Measurements from ENCODE around the gene GPRC5B.

Gene GPRC5B

DNA sequence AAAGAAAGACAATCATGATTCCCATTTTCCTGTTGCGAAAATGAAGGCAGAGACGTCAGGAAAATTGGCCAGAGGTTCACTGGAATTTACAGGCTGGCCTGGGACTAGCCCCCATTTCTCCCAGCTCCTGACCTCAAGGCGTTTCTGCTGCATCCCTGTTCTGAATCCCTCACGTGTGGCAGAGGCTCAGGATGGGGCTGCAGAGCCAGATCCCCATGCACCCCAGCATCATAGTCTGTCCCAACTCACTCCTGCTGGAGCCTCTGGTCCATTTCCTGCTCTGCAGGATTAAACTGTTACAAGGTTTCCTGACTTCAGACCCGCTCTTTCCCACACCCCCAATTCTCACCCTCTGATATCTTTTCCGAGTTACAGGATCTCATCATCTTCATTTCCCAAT lies 2.9 kb downstream of the GPRC5B start:
- Histone ChIP-seq H3K9me3 (ENCODE audit: low read depth, low read length) (no peaks in the 10 kb centered on the region), H3K4me3 (peak overlapping the region; percentile 80; the same call in 1 of the 2 replicates), H3K27ac (no peak overlapping the region), H3K36me3 (ENCODE audit: insufficient read depth, low read length) (no peaks in the 10 kb centered on the region), H3K9ac (ENCODE audit: insufficient read length) (no peak overlapping the region)
- TF ChIP-seq FOXP2 (optimal IDR thresholded peaks at IDR 0.05; ENCODE audit: control extremely low read depth, extremely low read length, insufficient read depth) (no peak), POLR2AphosphoS5 (IDR thresholded peaks at IDR 0.05; ENCODE audit: borderline replicate concordance, low read depth, low read length) (no peak), EZH2 (IDR thresholded peaks at IDR 0.05) (no peak)
- no peak for DNase-seq (ENCODE audit: low read depth, low spot score)

DNA sequence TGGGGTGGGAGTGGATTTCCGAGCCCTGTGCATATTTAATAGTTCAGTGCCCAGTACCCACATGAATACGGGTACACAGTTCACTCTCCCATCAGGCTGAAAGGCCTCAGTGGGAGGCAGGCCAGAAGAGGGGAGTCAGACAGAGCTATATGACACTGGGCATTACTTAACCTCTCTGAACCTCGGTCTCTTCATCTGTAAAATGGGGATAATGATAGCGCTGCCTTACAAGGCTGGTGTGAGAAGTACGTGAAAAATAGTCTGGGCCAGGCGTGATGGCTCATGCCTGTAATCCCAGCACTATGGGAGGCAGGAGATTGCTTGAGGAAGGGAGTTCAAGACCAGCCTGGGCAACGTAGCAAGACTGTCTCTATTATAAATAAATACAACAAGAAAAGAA lies 3.6 kb downstream of the GPRC5B start:
- H3K9ac ChIP-seq (ENCODE audit: insufficient read length): no peak overlapping the region

GRCh38 chr16:19879241-19879792 lies 5.3 kb downstream of the GPRC5B start:
- Histone ChIP-seq H3K9ac (ENCODE audit: insufficient read length) (no peak overlapping the region), H3K36me3 (ENCODE audit: insufficient read depth, low read length) (no peaks in the 10 kb centered on the region), H3K4me3 (no peak overlapping the region), H3K9me3 (ENCODE audit: low read depth, low read length) (no peaks in the 10 kb centered on the region), H3K27ac (no peak overlapping the region)
- no peak for DNase-seq (ENCODE audit: low read depth, low spot score)
- TF ChIP-seq EZH2 (IDR thresholded peaks at IDR 0.05) (no peak), POLR2AphosphoS5 (IDR thresholded peaks at IDR 0.05; ENCODE audit: borderline replicate concordance, low read depth, low read length) (no peak), FOXP2 (optimal IDR thresholded peaks at IDR 0.05; ENCODE audit: control extremely low read depth, extremely low read length, insufficient read depth) (no peak)

More for the DNA sequence above, 3.6 kb downstream of the GPRC5B start:
- H3K9me3 ChIP-seq (ENCODE audit: low read depth, low read length): no peaks in the 10 kb centered on the region
- TF ChIP-seq POLR2AphosphoS5 (IDR thresholded peaks at IDR 0.05; ENCODE audit: borderline replicate concordance, low read depth, low read length) (no peak), EZH2 (IDR thresholded peaks at IDR 0.05) (no peak), FOXP2 (optimal IDR thresholded peaks at IDR 0.05; ENCODE audit: control extremely low read depth, extremely low read length, insufficient read depth) (no peak)
- H3K36me3 ChIP-seq (ENCODE audit: insufficient read depth, low read length): no peaks in the 10 kb centered on the region
- no peak overlapping the region for H3K4me3 ChIP-seq
- no peak overlapping the region for H3K27ac ChIP-seq
- DNase-seq (ENCODE audit: low read depth, low spot score): no peak

DNA sequence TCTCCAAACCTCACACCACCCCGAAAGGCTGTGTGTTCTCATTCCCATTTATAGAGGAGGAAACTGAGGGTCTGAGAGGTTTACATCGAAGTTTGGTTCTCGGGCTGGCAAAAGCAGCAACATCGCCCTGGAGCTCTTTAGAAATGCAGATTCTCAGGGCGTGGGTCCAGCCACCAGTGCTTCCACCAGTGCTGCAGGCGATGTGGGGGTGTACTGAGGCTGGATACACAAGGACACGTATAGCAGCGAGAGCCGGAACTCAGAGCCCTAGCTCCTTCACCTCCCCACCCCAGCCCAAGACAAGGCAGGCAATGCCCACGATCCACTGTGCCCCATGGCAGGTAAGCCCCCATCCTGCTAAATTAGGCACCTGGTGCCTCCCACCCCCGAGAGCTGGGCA lies 5.9 kb downstream of the GPRC5B start:
- Histone ChIP-seq H3K27ac (no peak overlapping the region), H3K9ac (ENCODE audit: insufficient read length) (no peak overlapping the region), H3K4me3 (no peak overlapping the region), H3K9me3 (ENCODE audit: low read depth, low read length) (no peaks in the 10 kb centered on the region), H3K36me3 (ENCODE audit: insufficient read depth, low read length) (no peaks in the 10 kb centered on the region)
- TF ChIP-seq POLR2AphosphoS5 (IDR thresholded peaks at IDR 0.05; ENCODE audit: borderline replicate concordance, low read depth, low read length): no peak
- DNase-seq (ENCODE audit: low read depth, low spot score): no peak

DNA sequence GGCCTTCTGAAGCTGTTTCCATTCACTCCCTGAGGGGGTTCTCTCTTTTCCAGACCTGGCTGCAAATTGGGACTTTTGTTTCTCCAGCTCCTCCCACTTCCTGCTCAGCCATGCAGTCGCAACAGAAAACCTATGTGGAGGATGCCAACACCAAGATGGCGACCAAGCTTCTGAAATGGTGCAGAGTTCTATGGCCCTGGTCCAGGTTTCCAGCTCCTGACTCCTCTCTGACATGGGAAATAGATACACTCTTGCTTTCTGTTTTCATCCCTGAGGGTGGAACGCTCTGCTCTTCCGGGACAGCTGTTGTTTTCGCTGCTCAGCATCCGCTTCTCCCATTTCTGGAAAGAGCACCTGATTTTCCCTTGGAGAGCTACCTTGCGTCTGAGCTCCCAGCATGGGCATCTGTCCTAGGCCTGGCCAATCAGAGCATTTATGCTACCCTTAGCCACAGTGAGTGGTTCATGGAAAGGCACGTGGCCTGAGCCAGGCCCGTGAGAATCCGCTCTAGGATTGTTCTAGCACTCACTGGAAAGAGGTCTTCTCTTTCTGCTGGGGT lies 8.1 kb downstream of the GPRC5B start:
- no peaks in the 10 kb centered on the region for H3K9me3 ChIP-seq (ENCODE audit: low read depth, low read length)
- H3K27ac ChIP-seq: no peak overlapping the region
- no peak for DNase-seq (ENCODE audit: low read depth, low spot score)
- no peak overlapping the region for H3K9ac ChIP-seq (ENCODE audit: insufficient read length)
- H3K36me3 ChIP-seq (ENCODE audit: insufficient read depth, low read length): no peaks in the 10 kb centered on the region
- no peak overlapping the region for H3K4me3 ChIP-seq
- TF ChIP-seq FOXP2 (optimal IDR thresholded peaks at IDR 0.05; ENCODE audit: control extremely low read depth, extremely low read length, insufficient read depth) (no peak), EZH2 (IDR thresholded peaks at IDR 0.05) (no peak), POLR2AphosphoS5 (IDR thresholded peaks at IDR 0.05; ENCODE audit: borderline replicate concordance, low read depth, low read length) (no peak)

DNA sequence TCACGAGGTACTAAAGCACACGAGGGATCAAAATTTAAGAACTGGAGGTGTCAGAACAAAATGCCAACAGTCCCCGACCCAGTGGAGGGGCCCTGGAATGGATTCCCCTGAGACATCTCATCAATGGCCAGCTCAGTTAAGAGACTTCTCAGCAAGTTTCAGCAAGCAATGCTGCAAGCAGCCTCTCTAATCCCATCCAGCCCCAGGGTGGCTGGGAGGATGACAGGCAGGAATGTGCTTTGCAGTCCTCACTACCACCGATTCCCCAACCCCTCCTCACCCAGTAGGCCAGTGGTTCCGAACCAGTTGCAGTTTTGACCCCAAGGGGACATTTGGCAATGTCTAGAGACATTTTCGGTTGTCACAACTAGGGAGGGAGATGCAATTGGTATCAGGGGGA lies 8.7 kb downstream of the GPRC5B start:
- Histone ChIP-seq H3K27ac (no peak overlapping the region), H3K36me3 (ENCODE audit: insufficient read depth, low read length) (no peaks in the 10 kb centered on the region), H3K4me3 (no peak overlapping the region), H3K9ac (ENCODE audit: insufficient read length) (no peak overlapping the region), H3K9me3 (ENCODE audit: low read depth, low read length) (no peaks in the 10 kb centered on the region)
- DNase-seq (ENCODE audit: low read depth, low spot score): no peak
- TF ChIP-seq FOXP2 (optimal IDR thresholded peaks at IDR 0.05; ENCODE audit: control extremely low read depth, extremely low read length, insufficient read depth) (no peak), POLR2AphosphoS5 (IDR thresholded peaks at IDR 0.05; ENCODE audit: borderline replicate concordance, low read depth, low read length) (no peak), EZH2 (IDR thresholded peaks at IDR 0.05) (no peak)

DNA sequence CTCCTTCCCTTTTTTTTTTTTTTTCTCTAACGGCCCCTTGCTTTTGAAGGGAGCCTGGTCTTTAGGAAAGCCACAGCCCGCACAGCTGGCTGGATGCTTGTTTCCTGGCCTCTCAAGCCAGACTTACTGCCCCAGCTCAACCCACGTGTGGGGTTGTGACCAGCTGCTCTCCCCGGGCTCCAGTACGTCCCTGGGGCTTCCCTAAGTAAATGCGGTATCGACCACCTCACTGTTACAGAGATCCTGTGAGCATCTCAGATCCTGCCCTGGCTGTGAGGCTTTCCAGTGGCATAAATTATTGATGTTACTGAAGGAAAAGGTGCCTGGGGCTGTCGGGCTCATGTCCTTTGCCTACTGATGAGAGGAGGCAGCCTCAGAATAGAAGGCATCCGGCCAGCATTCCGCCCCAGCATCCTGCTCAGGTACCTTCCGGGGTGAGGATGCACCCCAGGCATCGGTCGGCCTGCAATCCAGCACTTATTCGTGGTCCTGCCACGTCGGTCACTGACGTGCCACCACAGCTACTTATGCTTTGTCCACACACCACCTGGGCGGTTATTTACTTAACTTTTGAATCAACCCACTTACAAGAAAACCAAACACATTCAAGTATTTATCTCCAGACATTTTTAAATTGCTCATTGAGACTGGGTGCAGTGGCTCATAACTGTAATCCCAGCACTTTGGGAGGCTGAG lies 9.6 kb downstream of the GPRC5B start:
- Histone ChIP-seq H3K27ac (no peak overlapping the region), H3K9ac (ENCODE audit: insufficient read length) (no peak overlapping the region), H3K4me3 (no peak overlapping the region), H3K36me3 (ENCODE audit: insufficient read depth, low read length) (no peaks in the 10 kb centered on the region), H3K9me3 (ENCODE audit: low read depth, low read length) (no peaks in the 10 kb centered on the region)
- TF ChIP-seq EZH2 (IDR thresholded peaks at IDR 0.05) (no peak), POLR2AphosphoS5 (IDR thresholded peaks at IDR 0.05; ENCODE audit: borderline replicate concordance, low read depth, low read length) (no peak), FOXP2 (optimal IDR thresholded peaks at IDR 0.05; ENCODE audit: control extremely low read depth, extremely low read length, insufficient read depth) (no peak)
- no peak for DNase-seq (ENCODE audit: low read depth, low spot score)

DNA sequence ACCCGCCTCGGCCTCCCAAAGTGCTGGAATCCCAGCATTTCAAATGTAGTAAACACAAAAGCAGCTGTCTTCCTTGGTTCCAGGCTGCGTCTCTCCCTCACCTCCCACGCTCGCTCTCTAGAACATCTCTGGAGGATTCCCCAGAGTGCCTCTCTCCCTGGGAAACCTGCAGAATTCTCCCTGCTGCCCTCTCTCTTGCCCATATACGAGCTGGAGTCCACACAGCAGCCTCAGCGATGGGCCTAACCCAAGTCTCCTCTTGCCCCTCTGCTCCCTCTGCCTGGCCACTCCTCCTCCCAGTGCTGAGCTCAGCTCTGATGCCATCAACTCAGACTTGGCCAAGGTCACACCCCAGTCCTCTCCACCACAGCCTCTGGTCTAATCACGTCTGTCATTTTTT lies 10.6 kb downstream of the GPRC5B start:
- no peak overlapping the region for H3K9ac ChIP-seq (ENCODE audit: insufficient read length)
- TF ChIP-seq EZH2 (IDR thresholded peaks at IDR 0.05) (no peak), POLR2AphosphoS5 (IDR thresholded peaks at IDR 0.05; ENCODE audit: borderline replicate concordance, low read depth, low read length) (no peak), FOXP2 (optimal IDR thresholded peaks at IDR 0.05; ENCODE audit: control extremely low read depth, extremely low read length, insufficient read depth) (no peak)
- no peak overlapping the region for H3K27ac ChIP-seq
- no peak for DNase-seq (ENCODE audit: low read depth, low spot score)
- H3K4me3 ChIP-seq: no peak overlapping the region
- H3K9me3 ChIP-seq (ENCODE audit: low read depth, low read length): no peaks in the 10 kb centered on the region
- no peaks in the 10 kb centered on the region for H3K36me3 ChIP-seq (ENCODE audit: insufficient read depth, low read length)

All from SK-N-MC (cell line).